GM04503 (cell line): ENCODE results near the gene PDE3A.

Experiments used
- DNase-seq: peaks from one replicate; pipeline ENCODE4 v3.0.0-alpha.2; 2012; ENCODE audit warnings: low read depth

The PDE3A gene

DNA sequence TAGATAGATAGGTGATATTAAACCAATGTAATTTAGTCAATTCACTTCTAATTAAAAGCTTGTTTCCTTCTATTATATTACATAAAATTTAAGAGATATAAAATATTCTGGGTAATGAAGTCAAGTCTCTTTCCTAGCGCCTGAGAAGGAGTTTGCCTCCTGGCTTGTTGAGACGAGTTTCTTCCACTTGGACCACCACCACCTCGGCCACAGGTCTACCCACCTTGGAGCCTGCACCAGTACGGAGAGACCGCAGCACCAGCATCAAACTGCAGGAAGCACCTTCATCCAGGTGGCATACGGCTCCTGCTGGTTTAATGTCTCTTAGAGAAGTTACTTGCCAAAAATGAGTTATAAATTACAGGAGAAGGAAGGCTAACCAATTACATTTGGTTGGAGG, 247.8 kb downstream of the PDE3A start:
- DNase-seq: no peak

DNA sequence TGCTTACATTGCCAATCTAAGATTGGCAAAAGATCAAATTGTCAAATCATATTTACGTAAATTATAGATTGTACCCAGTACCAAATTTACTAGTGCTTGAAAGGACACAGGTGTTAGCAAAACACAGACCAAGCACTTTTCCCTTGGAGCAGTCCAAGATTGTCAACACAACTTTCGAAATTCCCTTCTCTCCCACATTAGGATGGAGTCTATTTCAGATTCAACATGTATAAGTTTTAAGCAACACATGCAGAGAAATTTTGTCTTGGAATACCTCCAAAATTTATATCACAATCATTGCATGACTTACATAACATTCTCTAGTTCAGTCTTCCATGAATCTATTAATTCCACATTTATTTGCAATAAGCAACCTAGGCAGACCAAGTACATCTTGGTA, 251.9 kb downstream of the PDE3A start:
- DNase-seq: no peak

DNA sequence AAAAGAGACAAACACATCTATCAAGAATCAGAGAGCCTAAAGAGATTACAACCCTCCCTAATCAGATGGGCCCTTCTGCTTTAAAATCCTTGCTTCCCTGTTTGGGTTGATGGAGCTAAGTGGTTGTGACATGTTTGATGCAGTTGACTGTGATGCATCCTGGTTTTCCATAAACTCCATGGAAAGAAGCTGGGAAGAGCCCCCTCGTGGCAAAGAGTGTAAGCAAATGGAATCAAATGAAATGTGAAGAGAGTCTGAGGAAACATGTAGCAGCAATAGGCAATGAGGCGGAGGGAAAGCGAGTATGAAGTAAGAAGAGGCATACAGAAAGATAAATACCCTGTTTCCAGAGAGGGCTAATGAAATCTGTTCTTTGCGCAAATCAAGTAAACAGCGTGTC, 256.4 kb downstream of the PDE3A start:
- DNase-seq: no peak

DNA sequence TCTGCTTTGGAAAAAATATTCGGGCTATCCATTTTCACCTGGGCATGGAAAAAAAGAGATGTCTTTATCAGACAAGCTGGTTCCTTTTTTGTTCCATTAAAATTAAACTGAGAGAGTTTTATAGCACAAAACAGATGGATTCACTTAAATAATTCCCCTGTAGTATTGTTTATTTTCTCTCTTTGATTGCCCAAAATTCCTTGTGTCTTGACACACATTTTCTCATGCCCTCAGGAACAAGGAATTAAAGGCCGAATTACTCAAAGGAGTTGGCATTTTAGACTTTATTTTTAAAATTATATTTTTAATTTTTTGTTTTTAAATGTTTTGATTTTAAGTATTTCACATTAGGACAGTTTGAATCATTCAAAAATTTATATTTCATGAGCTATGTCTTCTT, 257.2 kb downstream of the PDE3A start:
- DNase-seq: no peak

DNA sequence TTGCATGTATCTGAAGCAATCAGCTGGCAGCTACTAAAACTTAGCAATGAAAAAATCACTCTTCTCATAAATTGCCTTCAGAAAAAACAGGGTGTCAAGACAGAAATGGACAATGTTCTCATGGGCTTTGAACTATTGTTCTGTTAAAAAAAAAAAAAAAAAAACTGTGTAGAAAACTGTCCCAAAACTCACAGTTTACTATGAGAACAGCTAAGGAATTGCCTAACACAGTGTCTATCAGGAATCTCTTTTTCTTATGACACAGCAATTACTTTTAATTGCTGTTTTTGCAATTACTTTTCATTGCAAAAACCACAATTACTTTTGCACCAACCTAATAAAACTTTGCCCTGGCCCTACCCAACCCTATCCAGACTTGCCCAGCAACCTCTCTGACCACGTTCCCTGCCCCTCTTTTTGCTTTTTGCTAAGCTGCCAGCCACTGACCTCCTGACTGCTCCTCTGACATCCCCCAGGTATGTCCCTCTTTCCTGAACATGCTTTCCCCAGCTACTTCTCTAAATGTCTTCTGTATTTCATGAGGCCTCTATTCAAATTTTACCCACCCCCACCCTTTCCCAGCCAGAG, 258.8 kb downstream of the PDE3A start:
- no peak for DNase-seq

GRCh38 chr12:20628226-20628787, 260.0 kb downstream of the PDE3A start:
- no peak for DNase-seq

DNA sequence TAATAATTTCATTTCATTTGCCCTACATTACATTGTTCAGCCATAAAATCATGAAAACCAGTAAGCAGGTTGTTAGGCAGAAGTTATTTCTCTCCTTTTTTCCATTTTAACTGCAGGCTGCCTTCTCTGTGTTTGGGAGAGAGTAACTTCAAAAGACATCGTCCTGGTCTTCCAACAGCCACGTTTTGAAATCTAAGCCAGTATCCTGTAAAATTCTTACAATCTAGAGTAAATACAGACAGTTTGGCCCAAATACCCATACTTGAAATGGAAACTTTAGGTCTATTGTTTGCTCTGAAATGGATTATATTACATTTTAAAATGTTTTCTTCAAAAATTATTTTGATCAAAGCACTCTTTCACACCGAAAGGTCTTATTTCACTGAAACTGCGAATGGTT, 260.7 kb downstream of the PDE3A start:
- no peak for DNase-seq

DNA sequence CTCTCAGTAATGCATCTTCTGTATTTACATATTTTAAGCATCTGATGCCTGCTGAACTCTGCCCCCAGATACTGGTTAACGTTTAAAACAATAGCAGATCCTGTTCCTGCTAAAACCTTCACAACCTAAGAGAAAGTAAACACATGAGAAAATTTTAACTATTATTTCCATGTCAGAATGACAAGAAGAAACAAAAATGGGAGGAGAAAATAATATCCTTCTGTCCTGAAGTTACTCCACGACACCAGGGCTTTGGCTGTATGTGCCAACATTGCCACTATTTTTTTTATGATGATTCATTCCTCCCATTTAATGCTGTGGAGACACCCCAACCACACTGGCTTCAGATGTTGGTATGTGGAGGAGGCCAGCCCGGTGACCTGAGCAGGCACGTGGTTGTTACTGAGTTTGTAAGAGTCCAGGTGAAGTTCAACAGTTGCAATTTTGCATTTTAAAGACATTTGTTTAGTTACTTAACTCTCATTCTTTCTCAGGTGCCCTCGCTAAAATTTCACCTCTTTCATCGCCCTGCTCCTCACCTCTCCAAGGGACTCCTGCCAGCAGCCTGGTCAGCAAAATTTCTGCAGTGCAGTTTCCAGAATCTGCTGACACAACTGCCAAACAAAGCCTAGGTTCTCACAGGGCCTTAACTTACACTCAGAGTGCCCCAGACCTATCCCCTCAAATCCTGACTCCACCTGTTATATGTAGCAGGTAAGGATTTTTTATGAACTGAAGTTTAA, 261.2 kb downstream of the PDE3A start:
- DNase-seq: no peak

DNA sequence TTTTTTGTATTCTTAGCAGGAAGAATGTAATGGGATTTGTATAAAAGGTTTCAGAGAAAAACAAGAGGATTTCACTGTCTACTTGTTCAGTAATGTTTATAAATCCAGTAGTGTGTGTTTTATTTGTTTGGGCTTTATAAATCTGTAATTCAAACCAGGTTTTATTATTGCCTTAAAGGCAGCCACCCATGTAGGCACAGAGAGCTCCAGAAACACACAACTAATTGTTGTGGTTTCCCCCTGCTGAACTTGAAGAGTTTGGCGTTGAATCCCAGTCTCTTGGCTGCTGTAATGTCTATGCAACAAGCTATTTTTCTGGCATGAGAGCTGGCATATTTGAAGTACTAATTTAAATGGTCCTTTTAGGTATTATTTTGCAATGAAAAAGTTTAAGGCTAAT, 263.4 kb downstream of the PDE3A start:
- no peak for DNase-seq

DNA sequence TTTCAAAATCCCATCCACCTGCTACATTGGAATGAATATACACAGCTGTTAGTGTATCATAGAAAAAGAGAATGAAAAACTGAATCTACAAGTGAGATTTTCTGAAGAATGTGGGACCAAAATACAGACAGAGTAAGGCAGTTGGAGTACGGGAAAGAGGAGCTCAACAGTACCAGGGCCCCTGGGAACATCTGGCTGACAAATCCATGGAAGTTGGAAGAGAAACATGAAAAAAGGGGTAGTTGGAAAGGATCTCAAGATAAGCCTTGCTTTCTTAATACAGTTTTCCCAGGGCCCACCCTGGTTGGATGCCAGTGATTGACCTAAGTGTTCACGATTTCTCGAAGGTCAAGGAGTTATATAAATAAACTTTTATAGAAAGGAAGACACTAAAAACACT, 272.8 kb downstream of the PDE3A start:
- no peak for DNase-seq

- no peak for DNase-seq
Measured at GRCh38 chr12:20643822-20644221, 275.5 kb downstream of the PDE3A start.

DNA sequence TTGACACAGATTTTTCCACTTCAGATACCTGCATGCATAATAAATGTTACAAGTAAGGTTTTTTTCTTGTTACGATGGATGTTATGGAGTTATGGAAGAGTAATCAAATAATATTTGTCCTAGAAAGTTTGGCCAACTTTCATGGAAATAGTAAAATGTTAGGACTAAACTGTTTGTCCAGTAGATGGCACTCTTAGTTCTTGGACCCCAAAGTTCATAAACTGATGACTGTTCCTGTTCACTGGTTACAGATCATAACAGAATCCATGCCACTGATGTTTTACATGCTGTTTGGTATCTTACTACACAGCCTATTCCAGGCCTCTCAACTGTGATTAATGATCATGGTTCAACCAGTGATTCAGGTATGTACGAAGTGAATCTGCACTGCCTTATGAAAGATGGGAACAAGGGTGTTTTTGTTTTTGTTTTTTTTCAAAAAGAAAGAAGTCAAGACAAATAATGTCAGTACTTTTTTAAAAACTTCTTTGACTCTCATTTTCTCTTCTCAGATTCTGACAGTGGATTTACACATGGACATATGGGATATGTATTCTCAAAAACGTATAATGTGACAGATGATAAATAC, 278.0 kb downstream of the PDE3A start:
- peak; percentile 8 for DNase-seq

DNA sequence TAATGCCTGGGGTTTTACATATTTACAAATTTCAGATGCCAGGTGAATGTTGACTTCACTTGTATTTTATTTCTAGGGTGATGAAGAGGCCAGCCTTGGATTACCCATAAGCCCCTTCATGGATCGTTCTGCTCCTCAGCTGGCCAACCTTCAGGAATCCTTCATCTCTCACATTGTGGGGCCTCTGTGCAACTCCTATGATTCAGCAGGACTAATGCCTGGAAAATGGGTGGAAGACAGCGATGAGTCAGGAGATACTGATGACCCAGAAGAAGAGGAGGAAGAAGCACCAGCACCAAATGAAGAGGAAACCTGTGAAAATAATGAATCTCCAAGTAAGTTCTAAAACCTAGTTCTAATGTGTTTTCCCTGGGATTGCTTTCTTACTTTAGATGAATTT, 285.5 kb downstream of the PDE3A start:
- no peak for DNase-seq

GRCh38 chr12:20656600-20656999, 288.3 kb downstream of the PDE3A start:
- no peak for DNase-seq

DNA sequence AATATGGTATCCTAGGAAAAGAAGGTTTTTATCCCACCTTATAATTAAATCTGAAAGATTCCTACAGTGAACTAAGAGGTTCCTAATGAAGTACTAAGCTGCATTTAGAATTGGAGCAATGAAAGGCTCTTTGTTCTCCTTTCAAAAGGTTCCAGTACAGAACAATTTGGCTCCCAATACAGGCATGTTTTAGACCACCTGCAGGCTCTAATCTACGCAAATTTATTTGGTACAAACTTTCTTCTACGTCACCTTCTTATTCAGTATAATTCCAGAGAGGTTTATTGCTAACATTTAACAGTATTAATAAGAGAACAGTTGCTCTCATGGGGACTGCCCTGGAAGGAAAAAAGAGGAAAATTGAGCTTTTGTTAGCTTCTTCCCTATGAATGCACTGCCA, 289.2 kb downstream of the PDE3A start:
- no peak for DNase-seq

- no peak for DNase-seq
Measured at GRCh38 chr12:20681334-20681733, 313.0 kb downstream of the PDE3A start.

DNA sequence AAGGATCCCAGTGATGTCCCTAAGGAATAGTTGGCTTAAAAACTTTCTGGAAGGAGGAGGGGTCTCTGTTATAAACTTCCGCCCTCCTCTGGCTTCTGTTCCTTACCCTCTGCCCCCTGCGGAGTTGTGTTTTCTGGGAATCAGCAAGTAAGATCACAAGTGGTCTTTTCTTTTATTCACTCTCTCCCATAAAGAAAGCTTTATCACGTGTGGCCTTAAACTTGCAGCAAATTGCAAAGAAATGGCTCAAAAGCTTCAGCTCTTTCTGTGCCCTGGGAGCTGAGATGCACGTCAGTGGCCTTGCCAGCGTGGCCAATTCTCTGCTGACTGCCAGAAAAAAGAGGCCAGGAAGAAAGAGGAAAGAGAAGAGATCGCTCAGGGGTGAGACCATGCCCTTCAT, 326.9 kb downstream of the PDE3A start, which contains the start of gene SLCO1C1:
Gene SLCO1C1 (plus strand): TSS at position 101 of the 400 bp plus-strand sequence. CDS start 4,245 bp downstream, outside the sequence.
- DNase-seq: no peak

- DNase-seq: no peak
Measured at GRCh38 chr12:20696181-20696905, 328.0 kb downstream of the PDE3A start.

GRCh38 chr12:20701106-20701505, 332.8 kb downstream of the PDE3A start:
- no peak for DNase-seq

- no peak for DNase-seq
Measured at GRCh38 chr12:20704860-20705259, 336.5 kb downstream of the PDE3A start.

DNA sequence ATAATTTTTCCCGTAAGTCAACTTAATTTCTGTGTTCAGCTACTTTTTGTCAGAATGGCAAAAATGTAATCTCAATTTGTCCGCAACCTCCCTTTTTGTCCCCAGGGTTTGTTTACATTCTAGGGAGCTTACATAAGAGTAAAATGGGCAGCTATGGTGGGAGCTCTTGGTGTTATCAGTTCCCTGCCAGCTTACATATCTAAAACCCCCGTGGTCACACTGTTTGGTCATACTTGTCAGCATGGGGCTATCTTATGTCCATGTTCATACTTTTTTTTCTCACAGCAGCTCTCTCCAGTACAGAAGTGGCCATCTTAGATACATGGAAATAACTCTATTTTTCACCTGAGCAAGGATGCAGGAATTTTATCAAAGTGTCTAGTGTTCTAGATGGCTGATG, 343.5 kb downstream of the PDE3A start:
- DNase-seq: no peak

GRCh38 chr12:20716037-20716436, 347.7 kb downstream of the PDE3A start:
- no peak for DNase-seq

GRCh38 chr12:20716985-20717384, 348.6 kb downstream of the PDE3A start:
- no peak for DNase-seq
